Globus pallidus (tissue), 1 donor: Measurements from ENCODE around the gene PTPRH.
A peak's percentile ranks its signal among the peaks of the same experiment; 100 is the strongest.

ENCODE experiments used
- DNase-seq: peaks from one replicate; pipeline ENCODE4 v3.0.0-alpha.2; 2015; ENCODE audit warnings: low spot score

The PTPRH gene

DNA sequence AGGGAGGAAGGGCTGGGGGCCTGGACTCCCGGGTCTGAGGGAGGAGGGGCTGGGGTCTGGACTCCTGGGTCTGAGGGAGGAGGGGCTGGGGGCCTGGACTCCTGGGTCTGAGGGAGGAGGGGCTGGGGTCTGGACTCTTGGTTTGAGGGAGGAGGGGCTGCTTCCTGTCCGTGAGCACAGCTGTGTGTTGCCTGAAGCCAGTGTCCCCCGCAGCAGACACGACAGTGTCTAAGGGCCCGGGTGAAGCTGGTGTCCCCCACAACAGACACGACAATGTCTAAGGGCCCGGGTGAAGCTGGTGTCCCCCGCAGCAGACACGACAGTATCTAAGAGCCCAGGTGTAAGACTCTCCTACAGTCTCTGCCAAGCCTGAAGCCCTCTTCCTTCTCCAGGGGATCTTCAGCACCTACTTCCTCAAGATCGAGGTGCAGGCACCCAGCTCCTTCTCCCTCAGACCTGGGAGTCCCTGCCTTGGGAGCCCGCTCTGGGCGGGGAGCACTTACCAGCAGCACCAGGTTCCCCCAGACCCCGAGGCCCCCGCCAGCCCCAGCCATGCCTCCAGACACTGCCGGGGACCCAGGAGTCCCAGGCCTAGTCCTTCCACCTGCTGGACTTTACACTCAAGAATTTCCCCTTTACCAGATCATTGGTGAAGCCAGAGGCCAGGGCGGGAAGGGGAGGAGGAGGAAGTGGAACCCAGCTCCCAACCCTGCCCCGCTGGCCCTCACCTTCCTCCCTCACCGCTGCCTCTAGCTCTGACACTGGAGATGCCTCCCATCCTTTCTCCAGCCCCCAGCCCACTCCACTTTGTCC lies at the start of gene PTPRH:
PTPRH (minus strand) TSS at position 622 of the 813 bp plus-strand sequence; CDS start at position 554, 68 bp downstream.
- DNase-seq, result no peak

- DNase-seq, result no peak
Measured at GRCh38 chr19:55258476-55258827, 49.2 kb upstream of the PTPRH start.

GRCh38 chr19:55257461-55258420 lies 48.4 kb upstream of the PTPRH start:
- DNase-seq, result no peak

GRCh38 chr19:55256562-55257460 lies 47.5 kb upstream of the PTPRH start:
- no peak for DNase-seq

- no peak for DNase-seq
Measured at GRCh38 chr19:55255618-55256423, 46.5 kb upstream of the PTPRH start.

- no peak for DNase-seq
Measured at GRCh38 chr19:55254625-55254977, 45.3 kb upstream of the PTPRH start.

DNA sequence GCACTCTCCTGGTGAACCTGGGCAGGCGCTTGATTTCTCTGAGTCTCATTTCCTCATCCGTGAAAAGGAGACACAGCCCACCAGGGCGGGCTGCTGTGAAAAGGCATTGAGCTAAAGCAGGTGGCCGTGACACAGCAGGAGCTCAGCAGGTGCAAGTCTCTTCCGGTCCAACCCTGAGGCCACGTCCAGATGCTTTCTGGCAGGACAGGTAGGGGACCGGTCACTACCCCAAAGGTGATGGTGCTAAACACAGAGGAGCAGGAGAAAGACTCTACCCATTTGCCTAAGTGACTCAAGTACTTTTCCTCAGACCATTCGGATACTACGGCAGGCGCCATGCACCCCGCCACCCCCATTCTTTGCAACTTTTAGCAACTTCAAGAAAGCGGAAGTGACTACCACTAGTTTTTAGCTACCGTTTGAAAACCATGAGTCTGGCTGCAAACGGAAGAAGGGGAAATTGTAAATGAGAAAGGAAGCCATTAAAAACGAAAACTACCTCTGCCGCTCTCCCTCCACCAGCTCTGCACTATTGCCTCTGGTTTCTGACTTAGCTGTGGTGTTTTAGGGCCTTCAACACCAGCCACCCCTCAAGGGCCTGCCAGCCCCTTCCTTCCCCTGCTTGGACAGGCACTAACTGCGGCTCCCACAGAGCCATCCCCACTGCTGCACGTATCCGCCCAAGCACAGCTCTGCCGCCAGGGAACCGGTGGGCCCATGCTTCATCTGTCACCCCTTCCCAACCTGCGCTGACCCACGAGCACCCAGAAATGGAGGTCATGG lies 44.7 kb upstream of the PTPRH start:
- DNase-seq, result peak; percentile 24

DNA sequence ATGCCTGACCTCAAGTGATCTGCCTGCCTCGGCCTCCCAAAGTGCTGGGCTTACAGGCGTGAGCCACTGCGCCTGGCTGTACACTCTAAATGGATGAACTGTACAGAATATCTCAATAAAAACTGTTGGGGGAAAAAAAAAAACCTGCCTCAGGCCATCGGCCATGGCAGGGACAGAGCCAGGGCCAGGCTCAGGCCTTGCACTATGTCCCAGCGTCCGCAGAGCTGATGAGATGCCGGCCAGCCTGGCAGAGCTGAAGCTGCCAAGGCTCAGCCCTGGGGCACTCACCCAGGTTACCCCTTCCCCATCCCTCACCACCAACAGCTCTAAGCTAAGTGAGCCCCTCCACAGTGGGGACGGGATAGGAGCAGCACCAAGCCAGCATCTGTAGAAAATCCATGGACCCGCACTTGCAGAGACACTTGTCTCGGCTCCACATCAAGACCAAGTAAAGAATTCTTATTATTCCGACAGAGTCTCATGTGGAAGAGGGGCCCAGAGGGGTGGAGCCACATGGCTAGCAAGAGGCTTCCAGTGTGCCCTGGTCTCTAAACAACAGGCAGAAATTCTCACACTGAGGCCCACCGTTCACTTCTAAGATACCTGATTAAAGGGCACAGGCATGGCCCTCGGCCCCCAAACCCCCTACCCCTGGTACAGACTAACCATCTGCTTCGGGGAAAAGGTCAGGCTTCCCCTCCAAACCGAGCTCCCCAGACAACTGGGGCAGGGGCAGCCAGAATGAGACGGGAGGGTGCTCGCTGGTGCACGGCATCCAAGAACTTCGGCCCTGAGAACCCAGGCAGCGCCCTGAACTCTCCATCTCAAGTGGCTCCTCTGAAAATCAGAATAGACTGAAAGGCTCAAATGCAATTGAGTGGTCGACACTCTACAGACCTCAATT lies 43.7 kb upstream of the PTPRH start:
- DNase-seq, result no peak

GRCh38 chr19:55251341-55252081 lies 42.2 kb upstream of the PTPRH start:
- no peak for DNase-seq

DNA sequence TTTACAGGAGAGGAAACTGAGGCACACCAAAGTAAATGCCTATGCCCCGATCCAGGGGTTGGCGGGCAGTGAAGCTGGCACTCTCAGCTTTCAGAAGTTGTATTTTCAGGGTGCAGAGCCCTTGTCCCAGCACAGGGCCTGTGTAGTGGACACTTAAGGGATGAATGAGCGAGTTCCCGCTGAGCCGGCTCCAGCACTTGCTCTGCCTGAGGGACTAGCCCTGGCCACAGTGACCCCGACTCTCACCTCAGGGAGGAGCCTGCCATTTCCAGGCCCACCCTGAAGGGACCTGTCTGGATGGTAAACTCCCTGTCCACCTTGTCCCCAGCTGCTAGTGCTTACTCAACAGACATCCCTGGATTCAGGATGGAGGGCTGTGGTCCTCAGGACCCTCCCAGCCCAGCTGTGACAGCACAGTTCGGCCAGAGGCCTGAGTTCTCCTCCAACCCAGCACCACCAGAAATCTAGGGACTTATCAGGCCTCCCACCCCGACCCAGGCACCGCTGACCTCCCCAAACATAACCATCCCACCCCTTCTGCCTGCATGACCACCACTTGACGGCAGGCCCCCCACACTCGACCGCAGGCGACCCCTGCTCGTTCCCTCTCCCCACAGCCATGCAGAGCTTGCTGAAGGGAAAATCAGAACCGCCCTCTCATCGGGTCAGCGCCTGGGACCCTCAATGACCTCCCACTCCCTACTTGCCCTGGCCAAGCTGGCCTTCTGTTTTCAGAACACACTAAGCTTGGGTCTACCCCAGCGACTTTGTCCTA lies 41.1 kb upstream of the PTPRH start:
- no peak for DNase-seq

- DNase-seq, result no peak
Measured at GRCh38 chr19:55249841-55250240, 40.5 kb upstream of the PTPRH start.

DNA sequence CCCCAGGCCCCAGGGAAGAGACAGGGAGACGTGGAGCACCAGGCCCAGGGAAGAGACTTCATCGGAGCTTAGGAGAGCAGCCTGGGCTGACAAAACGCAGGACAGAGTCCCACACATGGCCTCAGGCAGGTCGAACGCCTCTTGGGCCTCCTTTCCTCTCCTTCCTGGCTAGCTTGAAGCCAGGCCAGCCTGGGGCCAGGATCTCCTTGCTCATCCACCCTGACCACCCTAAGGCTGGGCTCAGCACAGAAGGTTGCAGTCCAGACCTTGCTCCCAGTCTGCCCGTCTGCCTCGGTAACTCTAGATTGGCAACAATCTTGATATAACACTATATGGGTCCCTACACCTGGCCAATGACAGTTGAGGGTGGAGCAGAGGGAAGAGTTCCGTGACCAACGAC lies 39.4 kb upstream of the PTPRH start:
- no peak for DNase-seq

DNA sequence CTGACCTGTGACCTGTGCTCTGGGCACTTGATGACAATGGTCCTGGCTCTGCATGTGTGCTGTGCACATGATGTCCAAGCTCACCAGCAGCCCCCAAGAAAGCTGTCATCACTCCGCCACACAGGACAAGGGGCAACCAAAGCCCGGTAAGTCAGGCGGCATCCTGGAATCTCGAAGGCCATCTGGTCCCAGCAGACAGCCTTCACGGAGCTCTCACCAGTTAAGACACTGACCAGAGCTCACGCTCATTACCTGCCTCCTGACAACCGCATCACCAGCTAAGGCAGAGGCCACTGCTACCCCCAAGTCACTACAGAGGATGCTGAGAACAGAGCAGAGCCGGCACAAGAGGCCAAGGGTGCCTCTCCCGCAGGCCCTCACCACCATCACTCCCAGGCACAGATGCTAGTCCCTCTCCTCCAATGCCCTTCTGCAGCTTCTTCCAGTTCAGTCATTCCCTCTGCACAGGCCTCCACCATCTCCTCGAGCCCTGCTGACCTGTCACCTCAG lies 38.9 kb upstream of the PTPRH start:
- DNase-seq, result no peak

GRCh38 chr19:55247621-55248099 lies 38.4 kb upstream of the PTPRH start:
- DNase-seq, result no peak

GRCh38 chr19:55246462-55247451 lies 37.5 kb upstream of the PTPRH start:
- DNase-seq, result no peak

- no peak for DNase-seq
Measured at GRCh38 chr19:55245236-55245904, 36.1 kb upstream of the PTPRH start.
